Nephron progenitor cell (in vitro differentiated cells): ENCODE measurements around the gene TRAFD1.

ENCODE experiments used
- DNase-seq: peaks from one replicate; pipeline ENCODE4 v3.0.0; 2021
- H3K27ac Mint-ChIP-seq: 2 replicates; pipeline ENCODE4 v1.8.0; 2021; ENCODE audit warnings: mild to moderate bottlenecking, moderate library complexity, mixed read lengths
- H3K27me3 Mint-ChIP-seq: 2 replicates; pipeline ENCODE4 v1.8.0; 2021; ENCODE audit warnings: mild to moderate bottlenecking, low read depth, mixed read lengths; ENCODE audit not compliant: poor library complexity
- H3K36me3 Mint-ChIP-seq: 2 replicates; pipeline ENCODE4 v1.8.0; 2021; ENCODE audit warnings: low read depth, mixed read lengths
- H3K4me1 Mint-ChIP-seq: 2 replicates; pipeline ENCODE4 v1.8.0; 2021; ENCODE audit warnings: mixed read lengths
- H3K4me3 Mint-ChIP-seq: 2 replicates; pipeline ENCODE4 v1.8.0; 2021; ENCODE audit warnings: mild to moderate bottlenecking, moderate library complexity, mixed read lengths
- H3K9me3 Mint-ChIP-seq: 2 replicates; pipeline ENCODE4 v1.8.0; 2021; ENCODE audit warnings: mild to moderate bottlenecking, moderate library complexity, mixed read lengths
- CTCF ChIP-seq: fragments of 200-600 bp; sonication (generic); IDR thresholded peaks from 2 replicates; pipeline ENCODE4 v1.5.0; 2021; ENCODE audit warnings: antibody characterized with exemption

Gene TRAFD1

GRCh38 chr12:112161711-112162110 lies 36.4 kb downstream of the TRAFD1 start:
- Mint-ChIP-seq H3K36me3 (peaks cover 65% of the 10 kb centered on the region), H3K27me3 (no peaks in the 10 kb centered on the region), H3K9me3 (peaks cover 33% of the 10 kb centered on the region), H3K4me3 (no peak overlapping the region), H3K4me1 (no peaks in the 10 kb centered on the region), H3K27ac (no peak overlapping the region)
- no peak for DNase-seq
- TF ChIP-seq CTCF, result no peak

GRCh38 chr12:112162241-112162790 lies 37.0 kb downstream of the TRAFD1 start:
- H3K9me3 Mint-ChIP-seq, result peaks cover 27% of the 10 kb centered on the region
- no peak for TF ChIP-seq CTCF
- H3K4me1 Mint-ChIP-seq, result no peaks in the 10 kb centered on the region
- H3K4me3 Mint-ChIP-seq, result no peak overlapping the region
- H3K36me3 Mint-ChIP-seq, result peaks cover 58% of the 10 kb centered on the region
- DNase-seq, result no peak
- H3K27ac Mint-ChIP-seq, result peak overlapping the region; percentile 29
- no peaks in the 10 kb centered on the region for H3K27me3 Mint-ChIP-seq

- peak overlapping the region; percentile 57 for H3K27ac Mint-ChIP-seq
- no peaks in the 10 kb centered on the region for H3K27me3 Mint-ChIP-seq
- no peak for TF ChIP-seq CTCF
- H3K36me3 Mint-ChIP-seq, result peaks cover 51% of the 10 kb centered on the region
- no peak overlapping the region for H3K4me3 Mint-ChIP-seq
- no peaks in the 10 kb centered on the region for H3K4me1 Mint-ChIP-seq
- H3K9me3 Mint-ChIP-seq, result peaks cover 20% of the 10 kb centered on the region
- no peak for DNase-seq
Observed at GRCh38 chr12:112163056-112163455, 37.7 kb downstream of the TRAFD1 start.

GRCh38 chr12:112163471-112163991 lies 38.2 kb downstream of the TRAFD1 start:
- H3K4me1 Mint-ChIP-seq, result no peaks in the 10 kb centered on the region
- H3K27ac Mint-ChIP-seq, result no peak overlapping the region
- H3K4me3 Mint-ChIP-seq, result no peak overlapping the region
- TF ChIP-seq CTCF, result no peak
- H3K36me3 Mint-ChIP-seq, result peaks cover 46% of the 10 kb centered on the region
- peaks cover 15% of the 10 kb centered on the region for H3K9me3 Mint-ChIP-seq
- H3K27me3 Mint-ChIP-seq, result no peaks in the 10 kb centered on the region
- no peak for DNase-seq

- Mint-ChIP-seq H3K36me3 (peaks cover 40% of the 10 kb centered on the region), H3K27ac (no peak overlapping the region), H3K4me1 (no peaks in the 10 kb centered on the region), H3K27me3 (no peaks in the 10 kb centered on the region), H3K4me3 (no peak overlapping the region), H3K9me3 (peaks cover 9% of the 10 kb centered on the region)
- no peak for TF ChIP-seq CTCF
- DNase-seq, result no peak
Observed at GRCh38 chr12:112164011-112164660, 38.8 kb downstream of the TRAFD1 start.

- H3K9me3 Mint-ChIP-seq, result no peaks in the 10 kb centered on the region
- peaks cover 31% of the 10 kb centered on the region for H3K36me3 Mint-ChIP-seq
- no peaks in the 10 kb centered on the region for H3K4me1 Mint-ChIP-seq
- no peak overlapping the region for H3K4me3 Mint-ChIP-seq
- no peaks in the 10 kb centered on the region for H3K27me3 Mint-ChIP-seq
- no peak overlapping the region for H3K27ac Mint-ChIP-seq
- no peak for DNase-seq
- no peak for TF ChIP-seq CTCF
Observed at GRCh38 chr12:112165624-112166023, 40.3 kb downstream of the TRAFD1 start.
